Middle frontal gyrus (tissue), 1 donor: ENCODE data around the gene SOS1.
"Not testable (repeated sequence)": the region's sequence is repeated elsewhere in the genome, so short reads cannot be mapped to it uniquely, and the experiment has no call there.

Experiments used
- DNase-seq: peaks from one replicate; pipeline ENCODE4 v3.0.0-alpha.2; 2015; ENCODE audit warnings: low spot score; ENCODE audit errors: extremely low spot score

Gene SOS1

GRCh38 chr2:39107156-39107555 lies 13.7 kb downstream of the SOS1 start:
- DNase-seq = no peak

- no peak for DNase-seq
Observed at GRCh38 chr2:39099870-39100728, 20.8 kb downstream of the SOS1 start.

- DNase-seq = no peak
Observed at GRCh38 chr2:39099310-39099869, 21.5 kb downstream of the SOS1 start.

- DNase-seq = no peak
Observed at GRCh38 chr2:39095624-39096023, 25.2 kb downstream of the SOS1 start.

- no peak for DNase-seq
Observed at GRCh38 chr2:39094717-39095363, 26.0 kb downstream of the SOS1 start.

GRCh38 chr2:39093218-39093898 lies 27.5 kb downstream of the SOS1 start:
- no peak for DNase-seq

GRCh38 chr2:39091543-39091942 lies 29.3 kb downstream of the SOS1 start:
- DNase-seq = no peak

- no peak for DNase-seq
Observed at GRCh38 chr2:39091063-39091462, 29.8 kb downstream of the SOS1 start.

GRCh38 chr2:39080152-39080551 lies 40.7 kb downstream of the SOS1 start:
- DNase-seq = no peak

GRCh38 chr2:39069890-39070465 lies 50.9 kb downstream of the SOS1 start:
- no peak for DNase-seq

- no peak for DNase-seq
Observed at GRCh38 chr2:39069136-39069515, 51.7 kb downstream of the SOS1 start.

- DNase-seq = no peak
Observed at GRCh38 chr2:39068299-39069135, 52.3 kb downstream of the SOS1 start.

- DNase-seq = no peak
Observed at GRCh38 chr2:39065616-39066015, 55.2 kb downstream of the SOS1 start.

GRCh38 chr2:39062320-39062719 lies 58.5 kb downstream of the SOS1 start:
- DNase-seq = no peak

- no peak for DNase-seq
Observed at GRCh38 chr2:39061280-39061679, 59.6 kb downstream of the SOS1 start.

GRCh38 chr2:39059366-39059952 lies 61.4 kb downstream of the SOS1 start:
- DNase-seq = no peak

GRCh38 chr2:39058101-39058500 lies 62.8 kb downstream of the SOS1 start:
- no peak for DNase-seq

GRCh38 chr2:39052665-39053064 lies 68.2 kb downstream of the SOS1 start:
- DNase-seq = not testable (repeated sequence)

GRCh38 chr2:39050109-39050508 lies 70.7 kb downstream of the SOS1 start:
- DNase-seq = no peak

GRCh38 chr2:39039072-39039471 lies 81.8 kb downstream of the SOS1 start:
- no peak for DNase-seq
